Choroid plexus epithelial cell (primary cell): Measurements from ENCODE around the gene GRIA4.

Source experiments
- DNase-seq: peaks from one replicate; pipeline ENCODE4 v3.0.0-alpha.2; 2010; ENCODE audit warnings: low read depth
- H3K4me3 ChIP-seq: 2 replicates; pipeline ENCODE4 v1.5.1; 2011; ENCODE audit warnings: low read depth, mild to moderate bottlenecking, control low read depth, low read length, moderate library complexity
- TF ChIP-seq, protein P1 (sequence below): conservative IDR thresholded peaks from 2 replicates; pipeline ENCODE4 v1.5.1; 2011; ENCODE audit warnings: low read depth, mild to moderate bottlenecking, control low read depth, inconsistent platforms, low read length, moderate library complexity

GRIA4 gene

DNA sequence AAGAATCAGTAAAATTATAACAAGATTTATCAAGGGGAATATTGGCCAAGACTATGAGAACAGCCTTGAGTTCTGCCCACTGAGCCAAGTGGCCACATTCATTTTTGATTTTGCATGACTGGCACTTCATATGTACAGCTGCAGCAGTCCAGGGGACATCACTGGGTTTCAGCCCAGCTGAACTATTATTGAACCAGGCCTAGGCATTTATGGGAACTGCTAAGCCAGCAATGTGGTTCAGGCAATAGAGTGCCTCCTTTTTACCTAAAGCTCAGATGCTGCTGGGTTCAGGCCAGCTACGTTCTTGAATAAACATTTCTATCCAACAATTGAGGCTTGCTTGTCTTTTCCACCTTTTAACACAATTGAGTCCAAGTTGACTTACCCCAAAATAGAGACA lies 215.3 kb downstream of the GRIA4 start:
- no peak for DNase-seq
- TF ChIP-seq, protein P1, sequence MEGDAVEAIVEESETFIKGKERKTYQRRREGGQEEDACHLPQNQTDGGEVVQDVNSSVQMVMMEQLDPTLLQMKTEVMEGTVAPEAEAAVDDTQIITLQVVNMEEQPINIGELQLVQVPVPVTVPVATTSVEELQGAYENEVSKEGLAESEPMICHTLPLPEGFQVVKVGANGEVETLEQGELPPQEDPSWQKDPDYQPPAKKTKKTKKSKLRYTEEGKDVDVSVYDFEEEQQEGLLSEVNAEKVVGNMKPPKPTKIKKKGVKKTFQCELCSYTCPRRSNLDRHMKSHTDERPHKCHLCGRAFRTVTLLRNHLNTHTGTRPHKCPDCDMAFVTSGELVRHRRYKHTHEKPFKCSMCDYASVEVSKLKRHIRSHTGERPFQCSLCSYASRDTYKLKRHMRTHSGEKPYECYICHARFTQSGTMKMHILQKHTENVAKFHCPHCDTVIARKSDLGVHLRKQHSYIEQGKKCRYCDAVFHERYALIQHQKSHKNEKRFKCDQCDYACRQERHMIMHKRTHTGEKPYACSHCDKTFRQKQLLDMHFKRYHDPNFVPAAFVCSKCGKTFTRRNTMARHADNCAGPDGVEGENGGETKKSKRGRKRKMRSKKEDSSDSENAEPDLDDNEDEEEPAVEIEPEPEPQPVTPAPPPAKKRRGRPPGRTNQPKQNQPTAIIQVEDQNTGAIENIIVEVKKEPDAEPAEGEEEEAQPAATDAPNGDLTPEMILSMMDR = no peak
- H3K4me3 ChIP-seq = no peak overlapping the region

- TF ChIP-seq, protein P1 = no peak
- DNase-seq = no peak
- no peak overlapping the region for H3K4me3 ChIP-seq
These were observed 218.0 kb downstream of the GRIA4 start for GRCh38 chr11:105827906-105828305.

DNA sequence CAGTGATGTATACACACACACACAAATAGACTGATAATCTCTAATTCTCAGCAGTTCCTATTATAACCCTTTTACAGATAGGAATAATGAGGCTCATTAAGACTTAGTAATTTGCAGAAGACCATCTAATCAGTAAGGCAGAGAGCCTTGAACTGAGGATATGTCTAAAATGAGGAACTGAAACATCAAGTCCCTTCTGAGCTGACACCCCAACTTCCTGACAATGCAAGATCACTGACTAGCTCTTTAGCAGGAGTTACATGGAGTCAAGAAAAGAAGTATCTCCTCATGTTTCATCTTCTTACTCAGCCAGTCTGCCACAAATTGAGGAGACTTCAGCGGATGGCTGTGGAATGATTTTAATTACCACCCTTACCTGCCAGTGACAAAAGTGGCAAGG lies 219.2 kb downstream of the GRIA4 start:
- DNase-seq = no peak
- TF ChIP-seq, protein P1 = no peak

DNA sequence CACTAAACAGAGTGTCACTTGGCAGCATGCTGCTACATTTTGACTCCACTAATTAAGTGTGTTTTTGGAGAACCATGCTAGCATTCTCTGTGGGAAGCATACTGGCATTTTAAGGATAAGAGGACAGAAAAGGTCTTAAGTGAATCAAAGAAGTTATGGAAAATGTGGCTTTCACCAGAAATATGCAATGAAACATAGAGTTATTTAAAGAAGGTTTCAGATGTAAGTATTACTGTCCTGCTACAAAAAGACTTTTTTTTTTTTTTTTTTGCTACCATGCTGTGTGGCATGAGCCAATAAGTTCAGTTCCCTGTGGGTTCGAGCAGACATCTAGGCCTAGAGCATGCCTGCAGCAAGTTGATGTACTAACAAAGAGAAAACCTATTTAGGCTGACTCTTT lies 224.6 kb downstream of the GRIA4 start:
- no peak for DNase-seq
- TF ChIP-seq, protein P1 = no peak
- no peak overlapping the region for H3K4me3 ChIP-seq

More for the DNA sequence above, 219.2 kb downstream of the GRIA4 start:
- H3K4me3 ChIP-seq = no peak overlapping the region

GRCh38 chr11:105838668-105839384 lies 229.0 kb downstream of the GRIA4 start:
- no peak overlapping the region for H3K4me3 ChIP-seq
- peak; percentile 47 for DNase-seq
- TF ChIP-seq, protein P1 = no peak

- H3K4me3 ChIP-seq = no peak overlapping the region
- peak; percentile 62 for DNase-seq
- TF ChIP-seq, protein P1 = no peak
These were observed 230.5 kb downstream of the GRIA4 start for GRCh38 chr11:105840391-105840790.

DNA sequence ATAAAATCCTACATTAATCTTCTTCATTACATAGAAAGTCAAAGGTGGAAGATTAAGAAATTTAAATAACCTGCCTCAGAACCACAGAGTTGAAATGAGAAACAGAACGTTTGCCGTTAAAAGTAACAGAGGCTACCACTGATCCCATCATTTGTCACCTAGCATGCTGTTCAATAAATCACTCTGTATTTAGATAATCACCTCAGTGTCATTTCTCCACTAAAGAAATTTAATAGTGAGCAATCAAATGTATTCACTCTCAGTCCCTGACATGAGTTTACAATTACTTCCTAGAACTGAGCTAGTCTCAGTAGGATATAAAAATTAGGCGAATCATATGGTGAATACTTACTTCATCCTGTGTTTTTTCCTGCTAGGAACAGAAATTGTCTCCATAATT lies 242.5 kb downstream of the GRIA4 start:
- TF ChIP-seq, protein P1 = no peak

More for the DNA sequence above, 242.5 kb downstream of the GRIA4 start:
- no peak overlapping the region for H3K4me3 ChIP-seq
- no peak for DNase-seq
